Mucosa of rectum (tissue), 2 donors: ENCODE results near the gene ARHGEF25.
"Not testable (repeated sequence)": the region's sequence is repeated elsewhere in the genome, so short reads cannot be mapped to it uniquely, and the experiment has no call there.

Experiments used
- H3K27ac ChIP-seq, 2 donors: one replicate each; pipeline ENCODE4 v1.7.0; 2013; ENCODE audit warnings: inconsistent platforms in 2 of 2, low read depth in 2 of 2, low read length in 2 of 2
- H3K27me3 ChIP-seq, 2 donors: one replicate each; pipeline ENCODE4 v1.7.0; 2013; ENCODE audit warnings: low read length in 2 of 2; ENCODE audit not compliant: control insufficient read depth in 2 of 2, insufficient read depth in 2 of 2
- H3K36me3 ChIP-seq, 2 donors: one replicate each; pipeline ENCODE4 v1.7.0; 2013; ENCODE audit warnings: low read length in 2 of 2; ENCODE audit not compliant: control insufficient read depth in 2 of 2, insufficient read depth in 2 of 2
- H3K4me1 ChIP-seq, 2 donors: one replicate each; pipeline ENCODE4 v1.7.0; 2013; ENCODE audit warnings: low read length in 2 of 2, mild to moderate bottlenecking in 1 of 2; ENCODE audit not compliant: control insufficient read depth in 2 of 2, insufficient read depth in 2 of 2
- H3K4me3 ChIP-seq, 2 donors: one replicate each; pipeline ENCODE4 v1.7.0; 2013; ENCODE audit warnings: low read length in 2 of 2
- H3K9ac ChIP-seq, 2 donors: one replicate each; pipeline ENCODE4 v1.7.0; 2013; ENCODE audit warnings: low read length in 2 of 2, low read depth in 1 of 2, mild to moderate bottlenecking in 1 of 2
- H3K9me3 ChIP-seq, 2 donors: one replicate each; pipeline ENCODE4 v1.7.0; 2013; ENCODE audit warnings: low read length in 2 of 2; ENCODE audit not compliant: control insufficient read depth in 2 of 2
- donor health status: healthy.
- donor health status: Normal muscosa, but diverticular disease.

The ARHGEF25 gene

GRCh38 chr12:57627501-57628279, 16.5 kb downstream of the ARHGEF25 start:
- Histone ChIP-seq H3K9me3 (no peaks in the 10 kb centered on the region), H3K27me3 (peaks cover 64 to 69% of the 10 kb centered on the region in 2 donors), H3K9ac (no peak overlapping the region), H3K4me1 (peaks cover 0 to 2% of the 10 kb centered on the region in 2 donors), H3K36me3 (no peaks in the 10 kb centered on the region), H3K4me3 (no peak overlapping the region), H3K27ac (no peak overlapping the region)

- H3K9me3 ChIP-seq, result no peaks in the 10 kb centered on the region
- H3K4me3 ChIP-seq, result no peak overlapping the region
- H3K27ac ChIP-seq, result no peak overlapping the region
- peaks cover 0 to 2% of the 10 kb centered on the region in 2 donors for H3K4me1 ChIP-seq
- H3K9ac ChIP-seq, result no peak overlapping the region
- peaks cover 60 to 64% of the 10 kb centered on the region in 2 donors for H3K27me3 ChIP-seq
- H3K36me3 ChIP-seq, result no peaks in the 10 kb centered on the region
These were observed 17.3 kb downstream of the ARHGEF25 start for GRCh38 chr12:57628280-57629191.

DNA sequence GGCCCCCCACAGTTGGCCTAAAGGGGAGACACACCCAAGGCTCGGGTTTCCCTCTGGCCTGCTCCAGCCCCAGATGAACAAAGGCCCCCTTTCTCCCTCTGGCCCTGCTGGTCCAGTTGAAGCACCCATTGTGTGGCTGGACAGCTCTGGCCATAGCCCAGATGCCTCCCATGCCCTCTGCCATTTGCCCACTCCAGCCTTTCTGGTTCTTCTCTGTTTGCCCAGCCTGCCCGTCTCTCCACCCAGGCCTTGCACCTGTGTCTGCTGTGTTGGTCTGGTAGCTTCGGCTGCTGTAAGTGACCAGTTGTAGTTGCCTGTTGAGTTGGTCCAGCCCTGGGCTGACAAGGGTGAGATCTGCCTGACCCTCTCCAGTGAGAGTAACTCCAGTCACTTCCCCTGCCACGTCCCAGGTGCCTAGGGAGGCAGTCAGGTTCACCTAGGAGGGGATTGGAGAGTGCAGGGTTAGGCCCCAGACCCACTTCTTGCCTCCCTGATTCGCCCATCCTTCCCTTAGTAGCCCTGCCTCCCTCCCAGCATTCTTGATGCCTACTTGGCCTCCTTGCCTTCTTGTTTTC, 18.7 kb downstream of the ARHGEF25 start:
- Histone ChIP-seq H3K27me3 (peaks cover 49 to 52% of the 10 kb centered on the region in 2 donors), H3K4me1 (peaks cover 0 to 2% of the 10 kb centered on the region in 2 donors), H3K36me3 (no peaks in the 10 kb centered on the region), H3K9ac (no peak overlapping the region), H3K4me3 (no peak overlapping the region), H3K27ac (no peak overlapping the region), H3K9me3 (no peaks in the 10 kb centered on the region)

DNA sequence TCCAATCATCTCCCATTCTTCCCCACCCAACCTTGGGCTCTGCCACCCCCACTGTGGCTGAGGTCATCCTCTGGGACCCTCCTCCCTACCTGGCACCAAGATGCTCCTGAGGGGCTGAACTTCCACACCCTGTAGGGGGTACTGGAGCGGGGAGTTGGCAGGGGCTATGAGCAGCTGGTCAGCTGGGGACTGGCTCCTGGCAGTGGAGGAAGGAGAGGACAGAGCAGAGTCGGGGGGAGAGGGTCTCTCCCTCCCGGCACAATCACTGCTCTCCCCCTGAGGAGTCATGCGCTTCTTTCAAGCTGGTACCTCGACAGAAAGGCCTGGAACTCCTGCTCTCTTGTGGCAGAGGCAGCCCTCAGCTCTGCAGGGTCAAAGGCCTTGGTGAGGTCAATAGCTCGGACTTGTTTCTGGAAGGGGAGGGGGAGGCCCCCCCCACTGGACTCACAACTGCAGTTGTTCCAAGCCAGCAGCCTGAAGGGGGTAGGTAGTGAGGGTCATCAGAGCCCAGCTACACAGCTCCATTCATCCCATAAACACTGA, 19.7 kb downstream of the ARHGEF25 start:
- H3K27ac ChIP-seq, result no peak overlapping the region

DNA sequence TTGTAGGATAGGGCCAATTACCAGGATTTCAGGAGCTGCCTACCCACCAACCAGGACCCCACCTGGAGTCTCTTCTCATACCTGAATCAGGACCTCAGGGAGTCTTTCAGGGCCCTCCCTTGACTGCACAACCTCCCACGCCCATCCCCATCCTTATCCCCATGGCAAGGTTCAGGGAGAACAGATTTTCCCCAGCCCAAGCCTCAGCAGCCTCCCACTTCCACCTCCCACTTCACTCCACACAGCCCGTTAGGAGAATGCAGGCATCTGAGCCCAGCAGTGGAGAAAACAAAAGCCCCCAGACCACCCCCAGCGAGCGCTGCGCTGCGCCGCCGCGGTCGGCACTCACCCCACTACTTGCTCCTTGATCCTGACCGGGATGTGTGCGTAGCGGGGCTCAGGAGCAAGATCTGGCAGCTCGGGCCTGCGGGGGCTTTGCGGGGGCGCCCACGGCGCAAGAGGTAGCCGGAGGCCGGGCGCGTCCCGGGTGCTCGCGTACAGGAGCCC, 20.4 kb downstream of the ARHGEF25 start:
- H3K9me3 ChIP-seq, result no peaks in the 10 kb centered on the region
- H3K27me3 ChIP-seq, result peaks cover 36 to 39% of the 10 kb centered on the region in 2 donors
- H3K4me1 ChIP-seq, result peaks cover 0 to 2% of the 10 kb centered on the region in 2 donors
- no peak overlapping the region for H3K9ac ChIP-seq
- H3K27ac ChIP-seq, result no peak overlapping the region
- no peaks in the 10 kb centered on the region for H3K36me3 ChIP-seq
- H3K4me3 ChIP-seq, result no peak overlapping the region

More for the DNA sequence above, 19.7 kb downstream of the ARHGEF25 start:
- no peaks in the 10 kb centered on the region for H3K9me3 ChIP-seq
- peaks cover 42 to 43% of the 10 kb centered on the region in 2 donors for H3K27me3 ChIP-seq
- H3K9ac ChIP-seq, result no peak overlapping the region
- no peaks in the 10 kb centered on the region for H3K36me3 ChIP-seq
- peaks cover 0 to 2% of the 10 kb centered on the region in 2 donors for H3K4me1 ChIP-seq
- no peak overlapping the region for H3K4me3 ChIP-seq

DNA sequence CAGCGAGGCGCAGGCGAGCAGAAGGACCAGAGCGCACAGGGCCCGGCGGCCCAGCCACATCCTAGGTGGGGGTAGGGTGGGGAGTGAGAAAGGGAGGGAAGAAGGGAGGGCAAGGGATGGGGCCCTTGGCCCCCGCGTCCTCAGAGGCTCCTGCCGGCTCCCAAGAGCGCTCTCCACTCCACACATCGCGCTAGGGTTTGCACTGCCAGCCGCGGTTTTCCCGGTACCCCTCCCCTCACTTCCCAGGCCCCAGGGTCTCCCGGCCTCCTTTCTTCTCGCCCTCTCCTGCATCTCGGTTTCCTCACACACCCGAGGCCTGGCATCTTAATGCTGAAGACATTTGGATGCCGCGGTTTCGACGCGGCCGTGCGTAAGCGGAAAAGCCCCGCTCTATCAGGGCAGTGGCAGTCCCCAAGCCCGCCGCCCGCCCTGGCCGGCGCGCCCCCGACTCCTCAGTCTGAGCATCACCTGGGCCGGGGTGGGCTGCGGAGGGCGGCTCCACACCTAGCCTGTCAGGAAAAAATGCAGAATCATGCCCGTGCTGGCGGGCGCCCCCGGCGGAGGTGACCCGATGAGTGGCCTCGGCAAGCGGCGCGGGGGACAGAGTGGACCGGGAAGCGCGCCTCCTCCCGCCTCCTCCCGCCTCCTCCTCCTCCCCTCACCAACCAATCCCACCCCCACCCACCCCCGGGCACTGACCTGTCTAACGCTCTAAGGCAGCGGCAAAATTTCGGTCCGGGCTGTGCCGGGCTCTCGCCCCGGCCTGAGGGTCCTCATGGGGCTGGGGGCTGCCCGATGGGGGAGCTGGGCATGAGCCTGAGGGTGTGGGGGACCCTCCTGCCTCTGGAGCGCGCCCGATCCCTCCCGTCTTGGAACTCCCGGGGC, 21.1 kb downstream of the ARHGEF25 start:
- peaks cover 0 to 2% of the 10 kb centered on the region in 2 donors for H3K4me1 ChIP-seq
- H3K27ac ChIP-seq, result no peak overlapping the region
- peak overlapping the region; percentile 34 to 37 for H3K4me3 ChIP-seq
- peaks cover 36% of the 10 kb centered on the region in 2 donors for H3K27me3 ChIP-seq
- peak overlapping the region in 1 of 2 donors; percentile 50 for H3K9ac ChIP-seq
- no peaks in the 10 kb centered on the region for H3K36me3 ChIP-seq
- no peaks in the 10 kb centered on the region for H3K9me3 ChIP-seq

GRCh38 chr12:57632958-57633840, 22.0 kb downstream of the ARHGEF25 start, which contains the start of gene B4GALNT1:
TSS of gene B4GALNT1 (minus strand) at chr12:57633201. CDS start at chr12:57632132, 1,069 bp downstream.
- no peak within 1 kb of the TSS for H3K27ac ChIP-seq
- H3K27me3 ChIP-seq, result peaks cover 31% of the 10 kb centered on the region in 2 donors
- H3K4me1 ChIP-seq, result peaks cover 0 to 2% of the 10 kb centered on the region in 2 donors
- no peaks in the 10 kb centered on the region for H3K36me3 ChIP-seq
- H3K9ac ChIP-seq, result peak within 1 kb of the TSS in 1 of 2 donors; percentile 50
- peak within 1 kb of the TSS; percentile 34 to 37 for H3K4me3 ChIP-seq
- no peaks in the 10 kb centered on the region for H3K9me3 ChIP-seq

- peaks cover 13 to 17% of the 10 kb centered on the region in 2 donors for H3K27me3 ChIP-seq
These were observed 25.5 kb downstream of the ARHGEF25 start for GRCh38 chr12:57636731-57637130.

More at GRCh38 chr12:57636731-57637130, 25.5 kb downstream of the ARHGEF25 start:
- not testable (repeated sequence) for H3K36me3 ChIP-seq, H3K4me1 ChIP-seq, H3K4me3 ChIP-seq, H3K9ac ChIP-seq, H3K9me3 ChIP-seq, H3K27ac ChIP-seq
